Measurements from ENCODE around the gene PCNX4. TPM values are rescaled to one million over a fixed set of nuclear protein-coding genes. Genes with fewer than 3 reads are reported as not detected.
"Not testable (repeated sequence)": the region's sequence is repeated elsewhere in the genome, so short reads cannot be mapped to it uniquely, and the experiment has no call there.

PCNX4 gene
- 10 to 100 TPM in 11 of 12 donors, not detected in 1; 41.8 to 74.2 (median 59.2) TPM for polyA plus RNA-seq (ENCODE audit: insufficient read length in 12 of 12)
- long read RNA-seq, donor 1, full-length matches to known transcripts: 5 of 5 reads
- long read RNA-seq, donor 1, partial matches to known transcripts: 0 of 5 reads
- long read RNA-seq, donor 1, other reads (novel, unspliced or antisense): 0 of 5 reads
- long read RNA-seq, donor 2, full-length matches to known transcripts: 7 of 385 reads
- long read RNA-seq, donor 2, partial matches to known transcripts: 368 of 385 reads
- long read RNA-seq, donor 2, other reads (novel, unspliced or antisense): 10 of 385 reads
- long read RNA-seq, donor 3, full-length matches to known transcripts: 1 of 1 reads
- long read RNA-seq, donor 3, partial matches to known transcripts: 0 of 1 reads
- long read RNA-seq, donor 3, other reads (novel, unspliced or antisense): 0 of 1 reads
- long read RNA-seq, donor 4, full-length matches to known transcripts: 1 of 1 reads
- long read RNA-seq, donor 4, partial matches to known transcripts: 0 of 1 reads
- long read RNA-seq, donor 4, other reads (novel, unspliced or antisense): 0 of 1 reads
- long read RNA-seq, donor 5, full-length matches to known transcripts: 4 of 389 reads
- long read RNA-seq, donor 5, partial matches to known transcripts: 186 of 389 reads
- long read RNA-seq, donor 5, other reads (novel, unspliced or antisense): 199 of 389 reads
- long read RNA-seq, donor 6, full-length matches to known transcripts: 4 of 4 reads
- long read RNA-seq, donor 6, partial matches to known transcripts: 0 of 4 reads
- long read RNA-seq, donor 6, other reads (novel, unspliced or antisense): 0 of 4 reads
- long read RNA-seq, donor 7, full-length matches to known transcripts: 1 of 1 reads
- long read RNA-seq, donor 7, partial matches to known transcripts: 0 of 1 reads
- long read RNA-seq, donor 7, other reads (novel, unspliced or antisense): 0 of 1 reads
- long read RNA-seq, donor 8, full-length matches to known transcripts: 2 of 2 reads
- long read RNA-seq, donor 8, partial matches to known transcripts: 0 of 2 reads
- long read RNA-seq, donor 8, other reads (novel, unspliced or antisense): 0 of 2 reads
- long read RNA-seq, donor 9, full-length matches to known transcripts: 2 of 2 reads
- long read RNA-seq, donor 9, partial matches to known transcripts: 0 of 2 reads
- long read RNA-seq, donor 9, other reads (novel, unspliced or antisense): 0 of 2 reads
- long read RNA-seq, donor 10, full-length matches to known transcripts: 1 of 252 reads
- long read RNA-seq, donor 10, partial matches to known transcripts: 251 of 252 reads
- long read RNA-seq, donor 10, other reads (novel, unspliced or antisense): 0 of 252 reads
- long read RNA-seq, donor 11, full-length matches to known transcripts: 5 of 5 reads
- long read RNA-seq, donor 11, partial matches to known transcripts: 0 of 5 reads
- long read RNA-seq, donor 11, other reads (novel, unspliced or antisense): 0 of 5 reads

DNA sequence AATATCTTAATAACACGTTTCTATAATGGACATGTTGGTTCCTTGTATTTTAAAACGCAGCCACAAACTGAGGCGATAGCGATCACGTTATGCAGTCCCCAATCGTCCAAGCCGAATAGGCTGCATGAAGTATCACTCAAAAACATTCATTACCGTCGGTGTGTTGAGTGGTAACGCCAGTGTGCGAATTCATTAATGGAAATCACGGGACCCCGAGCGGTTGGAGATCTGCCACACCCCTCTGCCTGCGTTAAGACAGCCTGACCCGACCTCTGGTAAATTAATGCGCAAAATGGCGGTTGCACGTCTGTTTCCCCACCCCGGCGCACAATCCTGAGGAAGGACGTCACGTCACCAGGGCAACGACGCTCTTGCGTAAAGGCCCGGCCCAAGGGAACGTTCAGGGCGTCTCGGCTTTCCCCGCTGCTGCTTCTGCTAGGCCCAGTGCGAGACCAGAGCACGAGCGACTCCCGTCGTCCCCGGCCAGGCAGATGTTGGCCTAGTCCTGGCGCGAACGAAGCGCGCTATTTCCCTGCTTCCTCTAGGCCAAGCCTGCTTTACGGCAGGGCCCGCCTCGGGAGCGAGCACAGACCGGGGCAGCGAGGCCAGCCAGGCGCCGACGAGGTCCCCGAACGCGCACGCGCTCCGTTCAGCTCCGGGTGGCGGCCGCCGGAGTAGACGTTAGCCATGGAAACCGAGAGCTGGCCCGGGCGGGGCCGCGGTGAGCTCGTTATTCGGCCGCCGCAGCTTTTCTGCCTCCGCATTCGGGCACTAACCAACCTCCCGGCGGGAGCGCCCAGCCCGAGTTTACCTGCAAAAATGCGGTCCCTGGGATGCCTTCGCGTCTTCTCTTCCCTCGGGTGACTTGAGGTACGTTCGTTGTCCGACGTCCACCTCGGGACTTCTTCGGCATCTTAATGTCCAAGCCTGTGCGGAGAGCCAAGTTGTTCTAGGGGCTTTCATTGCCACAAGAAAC lies at the start of gene PCNX4:
Gene PCNX4, plus strand, starts transcription at position 374 of the 976 bp plus-strand sequence. CDS start 15,716 bp downstream, outside the sequence.
- peak; percentile 99 for DNase-seq

DNA sequence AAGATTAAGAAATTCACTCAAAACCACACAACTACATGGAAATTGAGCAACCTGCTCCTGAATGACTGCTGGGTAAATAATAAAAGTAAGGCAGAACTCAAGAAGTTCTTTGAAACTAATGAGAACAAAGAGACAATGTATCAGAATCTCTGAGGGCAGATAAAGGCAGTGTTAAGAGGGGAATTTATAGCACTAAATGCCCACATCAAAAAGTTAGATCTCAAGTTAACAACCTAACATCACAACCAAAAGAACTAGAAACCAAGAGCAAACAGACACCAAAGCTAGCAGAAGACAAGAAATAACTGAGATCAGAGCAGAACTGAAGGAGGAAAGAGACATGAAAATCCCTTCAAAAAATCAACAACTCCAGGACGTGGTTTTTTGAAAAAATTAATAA lies 43.7 kb upstream of the PCNX4 start:
- not testable (repeated sequence) for DNase-seq

DNA sequence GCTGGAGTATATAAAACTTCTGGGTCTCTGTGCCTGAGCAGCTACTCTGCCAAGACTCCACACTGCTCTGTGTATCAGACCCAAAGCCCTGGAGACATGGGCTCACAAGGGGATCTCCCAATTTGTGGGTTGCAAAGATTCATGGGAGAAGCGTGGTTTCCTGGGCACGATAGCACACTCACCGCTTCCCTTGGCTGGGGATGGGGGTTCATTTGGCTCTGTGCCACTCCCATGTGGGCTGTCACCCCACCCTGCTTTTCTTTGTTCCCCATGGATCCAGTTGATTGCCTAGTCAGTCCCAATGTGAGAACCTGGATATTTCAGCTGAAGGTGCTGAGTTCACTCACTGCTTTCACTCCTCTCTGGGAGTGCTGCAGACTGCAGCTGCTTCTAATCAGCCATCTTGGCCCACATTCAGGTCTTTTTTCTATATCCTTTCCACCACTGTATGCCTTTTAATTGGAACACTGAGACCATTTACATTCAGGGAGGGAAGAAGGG lies 40.0 kb upstream of the PCNX4 start:
- peak; percentile 79 for DNase-seq

DNA sequence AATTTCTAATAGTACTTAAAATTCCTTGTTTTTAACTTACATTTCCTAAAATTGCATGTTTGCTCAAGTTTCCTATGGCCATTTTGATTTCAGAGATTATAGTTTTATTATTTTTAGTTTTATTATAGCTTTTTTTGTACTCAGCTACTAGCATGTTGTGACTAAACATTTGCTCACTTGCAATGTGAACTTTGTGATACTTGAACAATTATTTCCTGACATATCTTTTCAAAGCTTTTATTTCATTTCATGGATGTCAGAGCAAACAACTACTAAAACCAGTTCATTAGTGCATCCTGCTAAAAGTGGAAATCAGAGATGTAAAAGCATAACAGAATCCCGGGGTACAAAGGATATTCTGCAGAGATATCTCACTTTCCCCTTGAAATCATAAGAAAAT lies 33.6 kb upstream of the PCNX4 start:
- DNase-seq: no peak

DNA sequence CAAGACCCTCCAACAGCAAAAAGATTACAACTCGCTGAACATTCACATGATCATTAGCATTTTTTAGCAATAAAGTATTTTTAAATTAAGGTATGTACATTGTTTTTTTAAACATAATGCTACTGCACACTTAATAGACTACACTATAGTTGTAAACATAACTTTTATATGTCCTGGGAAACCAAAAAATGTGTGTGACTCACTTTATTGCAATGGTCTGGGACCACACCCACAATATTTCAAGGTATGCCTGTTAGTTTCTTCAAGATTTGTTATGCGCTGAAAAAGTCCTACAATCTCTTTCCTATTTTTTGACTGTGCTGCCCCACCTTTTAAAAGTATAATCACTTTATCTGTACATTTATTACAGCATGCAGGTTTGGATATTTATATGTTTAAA lies 30.4 kb upstream of the PCNX4 start:
- DNase-seq: no peak

DNA sequence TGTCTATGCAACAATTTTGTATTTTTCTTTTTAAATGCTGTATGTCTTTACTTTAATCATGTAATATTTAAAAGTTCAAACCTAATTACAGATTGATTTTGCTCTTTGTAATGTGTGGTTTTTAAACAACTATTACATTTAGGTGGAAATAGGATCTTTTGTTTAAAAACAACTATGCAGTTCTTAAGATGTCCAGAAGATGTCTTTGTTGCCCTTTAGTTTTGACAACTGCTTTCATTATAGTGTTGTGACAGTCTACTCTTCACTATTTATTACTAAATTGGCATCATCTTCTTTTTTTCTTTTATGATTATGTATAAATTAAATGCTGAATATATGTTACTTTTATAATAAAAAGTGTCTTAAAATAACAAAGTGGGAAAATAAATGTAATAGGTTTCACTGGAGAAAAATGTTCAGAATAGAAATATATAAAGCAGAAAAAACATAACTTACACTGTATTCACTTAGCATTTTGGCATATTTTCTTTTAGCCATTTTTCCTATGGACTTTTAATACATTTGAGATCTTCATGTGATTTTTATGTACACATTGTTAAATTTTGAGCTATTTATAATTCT lies 27.1 kb upstream of the PCNX4 start:
- DNase-seq: peak; percentile 19

DNA sequence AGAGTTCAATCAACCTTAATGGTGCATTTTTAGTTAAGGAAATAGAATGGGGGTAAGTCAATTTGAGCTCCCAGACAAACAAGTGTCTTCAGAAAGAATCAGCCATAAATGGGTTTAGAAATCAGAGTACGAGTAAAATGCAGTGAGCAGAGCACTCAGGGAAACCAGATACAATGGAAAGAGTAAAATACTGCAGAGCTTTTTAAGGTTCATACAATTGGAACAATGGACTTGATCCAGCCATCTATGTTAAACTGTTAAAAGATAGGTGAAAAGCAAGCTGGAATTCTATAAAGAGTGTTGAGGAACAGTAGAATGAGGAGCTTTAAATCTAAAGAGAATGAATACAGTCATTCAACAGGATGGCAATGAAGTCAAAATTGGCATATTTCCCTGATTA lies 23.8 kb upstream of the PCNX4 start:
- DNase-seq: no peak

DNA sequence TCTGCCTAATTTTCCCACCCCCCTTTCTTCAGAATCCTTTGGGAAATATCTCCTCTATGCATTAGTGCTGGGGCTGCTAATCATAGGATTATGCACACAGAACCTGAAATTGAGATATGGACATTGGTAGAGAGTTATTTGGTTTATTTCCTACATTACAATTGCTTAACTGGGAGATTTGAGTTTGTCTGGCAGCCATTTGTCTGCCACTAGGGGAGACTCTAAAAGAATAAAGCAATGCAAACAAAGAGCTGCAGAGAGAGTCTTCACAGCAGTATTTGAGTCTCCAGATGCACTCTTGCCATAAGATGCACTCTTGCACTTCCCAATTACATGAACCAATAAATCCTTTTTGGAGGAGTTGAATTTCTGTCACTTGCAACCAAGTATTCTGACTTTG lies 12.0 kb upstream of the PCNX4 start:
- no peak for DNase-seq

DNA sequence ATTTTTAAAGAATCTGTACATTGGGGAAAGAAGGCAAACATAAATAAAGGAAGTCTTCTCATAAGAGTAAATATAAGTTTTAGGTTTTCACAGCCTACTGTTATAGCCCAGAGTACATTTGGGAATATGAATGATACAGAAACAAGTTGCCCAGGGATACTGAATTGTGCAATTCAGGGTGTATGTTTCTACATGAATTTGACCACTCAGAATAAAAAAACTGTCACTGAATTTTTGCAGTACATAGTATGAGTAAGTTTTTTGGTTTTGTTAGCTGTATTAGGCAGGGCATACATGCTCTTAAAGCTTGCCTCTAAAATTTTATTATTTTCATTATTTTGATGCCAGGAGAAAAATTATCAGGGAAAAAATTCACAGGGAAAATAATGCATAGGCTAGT lies 6.6 kb upstream of the PCNX4 start:
- DNase-seq: no peak

DNA sequence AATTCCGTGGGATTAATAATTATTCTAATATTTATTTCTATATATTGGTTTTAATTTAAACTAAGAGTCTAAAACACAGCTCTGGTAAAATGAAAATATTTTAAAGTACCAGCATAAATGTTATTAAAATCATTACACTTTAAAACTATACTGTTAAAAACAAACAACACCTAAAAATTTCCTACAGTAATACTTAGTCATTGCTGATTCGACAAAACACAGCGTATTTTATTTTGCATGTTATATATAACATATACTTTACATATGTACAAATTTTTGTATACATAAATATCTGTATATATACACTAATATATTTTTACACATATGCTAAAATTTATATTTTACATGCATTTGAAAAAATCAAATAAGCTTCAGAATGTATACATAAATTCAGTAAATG lies 6.0 kb upstream of the PCNX4 start:
- no peak for DNase-seq

DNA sequence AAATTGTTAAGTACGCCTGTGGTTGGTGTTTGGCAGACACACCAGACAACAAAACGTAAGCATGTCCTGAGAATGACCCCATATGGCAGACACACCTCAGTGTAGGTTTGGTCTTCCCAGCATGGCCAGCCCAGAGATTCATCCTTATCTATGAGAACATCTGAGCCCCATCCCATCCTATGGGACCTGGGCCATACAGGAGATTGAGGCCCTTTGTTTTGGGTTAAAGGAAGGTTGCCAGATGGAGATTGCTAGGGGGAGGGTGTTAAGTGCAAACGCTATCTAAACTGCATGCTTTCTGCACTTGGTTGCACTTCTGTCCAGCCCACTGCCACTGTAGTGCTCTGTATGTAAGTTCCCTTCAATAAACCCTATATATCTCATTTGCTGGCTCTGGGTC lies 4.1 kb upstream of the PCNX4 start:
- no peak for DNase-seq

DNA sequence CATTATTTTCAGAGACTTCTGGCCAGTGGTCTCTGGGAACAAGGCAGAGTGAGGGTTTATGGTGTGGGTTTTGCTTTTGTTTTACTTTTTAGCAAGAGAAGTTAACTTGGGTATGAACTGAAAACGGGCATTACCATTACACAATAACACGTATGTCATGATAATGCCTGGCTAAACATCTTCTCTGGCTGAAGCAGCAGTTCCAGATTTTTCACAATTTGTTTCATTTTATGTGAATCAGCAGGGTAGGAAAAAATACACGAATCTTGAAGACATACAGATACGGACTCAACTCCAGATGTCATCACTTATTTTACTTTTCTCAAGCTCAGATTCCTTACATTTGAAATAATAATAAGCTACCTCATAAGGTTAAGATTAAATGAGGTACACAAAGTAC lies 2.5 kb upstream of the PCNX4 start:
- no peak for DNase-seq

DNA sequence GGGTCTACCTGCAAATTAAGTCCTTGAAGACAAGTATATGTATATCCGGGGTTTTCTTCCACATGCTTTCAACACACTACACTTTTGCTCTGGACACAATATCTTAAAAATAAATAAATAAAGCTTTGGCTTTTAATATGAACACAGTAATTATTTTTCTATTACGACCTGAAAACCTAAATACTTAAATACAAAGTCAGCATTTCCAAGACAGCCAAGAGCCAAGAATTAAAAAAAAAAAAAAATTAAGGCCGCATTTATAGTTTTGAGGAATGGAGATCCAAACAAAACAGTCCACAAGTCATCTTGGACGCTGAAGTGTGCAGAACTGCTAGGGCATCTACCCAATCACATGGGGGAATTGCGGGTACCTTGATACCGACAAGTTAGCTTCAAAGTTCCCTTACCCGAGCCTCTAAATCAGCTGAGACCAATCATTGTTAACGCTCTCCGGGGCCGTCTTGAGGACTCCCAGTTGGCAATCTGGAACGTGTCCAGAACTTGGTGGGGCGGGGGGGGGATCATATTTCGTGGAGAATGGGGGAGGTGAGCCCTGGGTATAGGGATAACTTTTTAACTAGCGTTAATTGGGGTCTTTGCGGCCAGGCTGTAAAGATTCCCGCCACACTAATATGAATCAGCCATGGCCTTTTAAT lies 731 bp upstream of the PCNX4 start:
- peak; percentile 71 for DNase-seq

DNA sequence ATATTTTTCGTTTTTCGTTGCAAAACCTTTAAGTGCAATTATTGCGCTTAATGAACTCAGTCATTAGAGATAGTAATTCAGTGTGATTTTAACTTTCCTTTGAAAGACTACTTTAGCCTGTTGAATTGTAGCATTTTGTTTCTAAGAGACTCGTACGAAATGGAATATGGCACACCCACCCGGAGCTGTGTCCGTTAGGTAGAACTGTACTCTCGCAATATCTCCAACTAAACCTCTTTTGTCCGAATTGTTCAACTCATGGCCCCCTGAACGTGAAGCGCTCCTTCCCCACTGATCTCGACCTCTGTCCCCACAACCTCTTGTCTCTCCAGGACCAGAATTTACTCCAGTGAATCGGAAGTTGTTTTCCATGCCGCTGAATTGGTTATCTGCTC lies 800 bp downstream of the PCNX4 start:
- DNase-seq: peak; percentile 70

DNA sequence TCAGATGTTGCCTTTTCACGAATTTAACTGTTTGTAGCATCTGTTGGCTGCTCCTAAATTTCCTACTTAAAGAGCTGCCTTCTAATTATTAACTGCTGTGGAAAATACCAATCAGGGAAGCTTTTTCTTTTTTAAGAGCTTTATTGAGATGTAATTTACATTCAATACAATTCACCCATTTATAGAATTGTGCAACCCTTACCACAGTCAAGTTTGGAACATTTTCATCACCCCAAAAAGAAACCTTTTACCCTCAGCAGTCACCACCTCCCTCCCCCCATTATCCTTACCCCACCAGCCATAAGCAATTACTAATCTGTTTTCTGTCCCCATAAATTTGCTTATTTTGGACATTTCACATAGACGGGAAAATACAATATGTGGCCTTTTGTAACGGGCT lies 1.4 kb downstream of the PCNX4 start:
- no peak for DNase-seq

DNA sequence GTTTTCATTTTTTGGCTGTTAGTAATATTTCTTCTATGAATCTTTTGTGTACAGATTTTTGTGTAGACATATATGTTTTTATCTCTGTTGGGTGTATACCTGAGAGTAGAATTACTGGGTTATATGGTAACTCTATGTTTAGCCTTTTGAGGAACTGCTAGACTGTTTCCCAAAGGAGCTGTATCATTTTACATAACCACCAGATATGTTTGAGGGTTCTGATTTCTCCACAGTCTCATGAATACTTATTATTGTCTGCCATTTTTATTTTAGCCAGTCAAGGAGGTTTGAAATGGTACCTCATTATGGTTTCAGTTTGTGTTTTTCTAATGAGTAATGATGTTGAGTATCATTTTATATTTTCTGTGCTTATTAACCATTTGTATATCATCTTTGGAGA lies 1.9 kb downstream of the PCNX4 start:
- no peak for DNase-seq

DNA sequence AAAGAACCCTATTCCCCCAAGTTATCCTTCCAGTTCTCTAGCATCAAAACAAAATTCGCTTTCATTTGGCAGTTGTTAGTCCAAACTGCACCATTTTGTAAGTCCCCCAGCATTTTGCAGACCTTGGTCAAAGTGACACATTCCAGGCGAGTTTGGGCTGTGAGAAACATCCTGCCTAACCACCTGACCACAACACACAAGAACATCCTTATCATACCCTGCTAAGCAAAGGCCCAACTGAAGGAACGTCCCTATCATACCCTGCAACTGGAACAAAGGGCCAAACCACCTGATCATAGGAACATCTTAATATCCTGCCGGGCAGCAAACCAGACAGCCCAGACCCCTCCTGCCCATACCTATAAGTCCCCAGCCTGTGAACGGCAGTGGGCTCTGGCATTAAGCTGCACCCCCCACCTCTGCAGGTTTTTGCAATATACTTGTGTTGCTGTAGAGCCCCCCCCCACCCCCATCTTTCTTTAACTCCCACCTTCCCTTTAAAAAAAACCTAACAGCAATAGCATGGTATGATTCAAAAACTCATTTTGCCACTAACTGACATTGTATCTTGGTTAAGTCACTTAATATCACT lies 2.7 kb downstream of the PCNX4 start:
- no peak for DNase-seq

DNA sequence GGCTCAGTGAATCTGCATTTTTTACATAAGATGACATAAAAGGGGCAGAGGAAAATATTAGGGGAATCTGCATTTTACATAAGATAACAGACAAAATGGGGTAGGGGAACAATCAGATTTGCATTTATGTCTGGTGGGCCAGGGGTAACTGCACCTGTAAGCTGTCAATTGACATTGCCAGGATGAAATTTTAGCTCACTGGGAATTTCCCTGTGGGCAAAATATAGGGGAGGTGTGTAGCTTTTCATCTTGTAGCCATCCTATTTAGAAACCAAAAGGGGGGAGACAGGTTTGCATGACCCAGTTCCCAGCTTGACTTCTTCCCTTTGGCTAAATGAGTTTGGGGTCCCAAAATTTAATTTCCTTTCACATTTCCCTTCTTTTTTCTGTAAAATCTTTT lies 3.5 kb downstream of the PCNX4 start:
- DNase-seq: no peak

Data from muscle of arm (tissue), 14 donors.